DMS79 (cell line): ENCODE data around the gene LRR1.
"Not testable (repeated sequence)": the region's sequence is repeated elsewhere in the genome, so short reads cannot be mapped to it uniquely, and the experiment has no call there.

Source experiments
- DNase-seq: peaks from one replicate; lab custom pipeline; 2025; lab: John Stamatoyannopoulos, UW

The LRR1 gene

GRCh38 chr14:49633640-49634546 lies 35.2 kb downstream of the LRR1 start:
- DNase-seq, result peak; percentile 92

DNA sequence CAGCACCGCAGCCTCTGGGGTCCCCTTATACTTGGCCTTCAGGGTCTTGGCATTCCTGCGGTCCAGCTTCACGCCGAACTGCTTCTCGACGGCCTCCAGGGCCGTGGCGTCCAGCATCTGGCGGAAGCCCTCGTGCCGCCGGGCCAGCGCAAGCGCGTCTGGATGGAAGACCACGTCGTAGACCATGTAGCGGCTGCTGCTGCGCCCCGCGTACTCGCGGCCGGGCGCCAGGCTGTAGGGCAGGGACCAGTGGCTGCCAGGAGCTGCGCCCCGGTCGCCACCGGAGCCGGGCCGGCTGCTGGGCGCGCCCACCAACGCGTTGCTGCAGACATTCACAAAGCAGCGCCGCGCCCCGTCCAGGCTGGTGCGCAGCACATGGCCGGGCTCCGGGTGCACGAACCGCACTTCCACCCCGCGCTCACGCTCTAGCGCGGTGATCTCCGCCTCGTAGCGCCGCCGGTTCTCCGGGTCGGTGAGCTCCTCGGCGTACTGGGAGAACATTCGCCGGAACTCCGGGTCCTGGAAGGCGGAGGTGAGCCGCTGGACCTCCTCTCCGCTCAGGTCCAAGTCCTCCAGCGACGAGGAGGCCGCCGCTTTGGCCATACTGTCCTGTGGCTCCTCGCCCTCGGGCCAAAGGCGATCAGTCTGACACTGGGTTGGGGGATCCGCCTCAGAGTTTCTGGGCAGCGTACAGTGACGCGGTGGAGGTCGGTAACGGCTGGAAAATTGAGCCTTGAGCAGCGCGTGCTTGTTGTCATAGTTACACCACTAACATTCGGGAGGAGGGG lies 36.0 kb downstream of the LRR1 start, which contains the start of gene DNAAF2:
Gene DNAAF2 (minus strand): TSS at position 698 of the 788 bp plus-strand sequence. CDS start 95 bp downstream, at position 603.
- DNase-seq, result peak; percentile 51

DNA sequence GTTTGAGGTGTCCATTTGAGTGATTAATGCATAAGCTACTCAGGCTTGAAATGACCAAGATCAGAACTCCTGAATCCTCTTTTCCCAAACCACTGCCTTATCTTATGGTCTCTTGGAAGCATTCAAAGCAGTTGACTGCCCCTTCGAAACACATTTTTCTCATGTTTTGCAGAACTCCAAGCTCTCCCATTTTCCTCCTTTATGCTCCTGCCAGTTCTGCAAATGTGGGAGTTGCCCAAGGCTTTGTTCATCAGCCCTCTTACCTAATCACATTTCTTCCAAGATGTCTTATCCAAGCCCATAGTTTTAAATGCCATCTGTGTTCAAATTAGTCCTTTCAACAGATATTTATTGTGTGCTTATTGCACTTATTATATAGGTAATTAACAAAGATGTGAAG lies 38.1 kb downstream of the LRR1 start:
- no peak for DNase-seq

DNA sequence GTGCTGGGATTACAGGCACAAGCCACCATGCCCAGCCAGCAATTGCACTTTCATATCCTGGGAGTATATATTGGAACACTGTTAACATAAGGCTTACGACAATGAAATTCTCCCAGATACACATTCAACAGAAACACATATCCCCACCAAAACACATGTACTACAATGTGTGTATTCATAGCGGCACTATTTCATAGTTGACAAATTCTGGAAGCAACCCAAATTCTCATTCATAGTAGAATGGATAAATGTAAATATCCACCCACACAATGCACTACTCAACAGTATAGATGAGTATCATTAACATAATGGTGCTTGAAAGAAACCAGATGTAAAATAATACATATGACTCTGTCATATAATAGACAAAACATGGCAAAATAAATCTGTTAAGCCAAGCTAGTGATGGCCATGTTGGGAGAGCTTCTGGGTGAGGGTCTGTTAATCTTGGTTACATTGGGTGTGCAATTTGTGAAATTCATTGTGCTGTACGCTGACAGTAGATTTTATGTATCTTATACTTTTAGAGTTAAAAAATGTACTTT lies 38.9 kb downstream of the LRR1 start:
- DNase-seq, result no peak

- no peak for DNase-seq
Measured at GRCh38 chr14:49640540-49641417, 42.0 kb downstream of the LRR1 start.

GRCh38 chr14:49641697-49642129 lies 43.0 kb downstream of the LRR1 start:
- no peak for DNase-seq

- no peak for DNase-seq
Measured at GRCh38 chr14:49642163-49642562, 43.4 kb downstream of the LRR1 start.

- DNase-seq, result no peak
Measured at GRCh38 chr14:49653508-49653907, 54.8 kb downstream of the LRR1 start.

DNA sequence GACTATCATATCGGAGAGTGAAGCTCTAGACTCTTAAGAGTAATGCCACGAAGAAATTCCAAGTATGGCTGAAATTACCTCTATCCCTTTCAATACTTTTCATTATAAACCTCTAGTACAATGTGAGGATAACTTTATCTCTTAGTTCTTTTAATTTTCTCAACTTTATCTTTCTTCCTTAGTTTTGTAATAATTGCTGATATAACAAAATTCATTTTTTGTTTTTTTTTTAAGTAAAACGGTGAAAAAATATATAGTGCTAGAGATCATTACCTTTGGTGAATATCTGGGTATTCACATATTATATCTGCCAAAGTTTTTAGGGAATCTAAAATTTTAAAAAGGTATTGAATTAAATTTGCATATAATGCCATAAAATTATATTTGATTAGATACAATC lies 55.8 kb downstream of the LRR1 start:
- no peak for DNase-seq

GRCh38 chr14:49657500-49657899 lies 58.8 kb downstream of the LRR1 start:
- not testable (repeated sequence) for DNase-seq

GRCh38 chr14:49659526-49660455 lies 61.1 kb downstream of the LRR1 start:
- no peak for DNase-seq
